IMR-90 (cell line): Measurements from ENCODE around the gene FKBP6. TPM values are rescaled to one million over a fixed set of nuclear protein-coding genes. Genes with fewer than 3 reads are reported as not detected.

Source experiments
- ATAC-seq: fragments of 200-7000 bp; cut with Tn5 transposase; 2 replicates; pipeline ENCODE4 v1.9.1; 2020; ENCODE audit warnings: low read depth, mild to moderate bottlenecking, moderate library complexity
- BruUV-seq: library from RNA; stranded (reverse); fragments of 400-500 nt; replicated peaks from 2 replicates; lab custom pipeline; 2021; lab: Mats Ljungman, UMichigan
- CTCF ChIA-PET: fragments of 300-600 bp; formaldehyde crosslinking; extraction: SDS; loops from one replicate; lab custom pipeline; 2021; ENCODE audit warnings: antibody characterized with exemption; lab: Yijun Ruan, JAX
- POLR2A ChIA-PET: fragments of 300-600 bp; sonication (Branson Sonifier 250); formaldehyde crosslinking; loops from one replicate; lab custom pipeline; 2022; ENCODE audit warnings: antibody characterized with exemption; ENCODE audit not compliant: unreplicated experiment; lab: Charles Lee
- DNase-seq: peaks from one replicate; pipeline ENCODE4 v3.0.0; 2013
- H2AFZ ChIP-seq: replicated peaks from 2 replicates; pipeline ENCODE3; 2013; ENCODE audit warnings: low read length, mild to moderate bottlenecking; ENCODE audit not compliant: poor library complexity
- H2AK5ac ChIP-seq: 2 replicates; pipeline ENCODE4 v1.6.1; 2013; ENCODE audit warnings: low read depth, low read length, inconsistent platforms
- H2AK9ac ChIP-seq: replicated peaks from 2 replicates; pipeline ENCODE3; 2013; ENCODE audit warnings: mild to moderate bottlenecking, low read depth, low read length, moderate library complexity; ENCODE audit not compliant: poor library complexity
- H2BK120ac ChIP-seq: 2 replicates; pipeline ENCODE4 v1.6.1; 2013; ENCODE audit warnings: low read depth, low read length, inconsistent platforms
- H2BK15ac ChIP-seq: 3 replicates; pipeline ENCODE4 v1.6.1; 2013; ENCODE audit warnings: low read depth, low read length, inconsistent platforms
- H2BK20ac ChIP-seq: 2 replicates; pipeline ENCODE4 v1.6.1; 2013; ENCODE audit warnings: low read depth, mild to moderate bottlenecking, inconsistent platforms, low read length, moderate library complexity
- H2BK5ac ChIP-seq: 2 replicates; pipeline ENCODE4 v1.6.1; 2013; ENCODE audit warnings: mild to moderate bottlenecking, low read depth, low read length, inconsistent platforms; ENCODE audit not compliant: poor library complexity, severe bottlenecking
- H3K14ac ChIP-seq: replicated peaks from 2 replicates; pipeline ENCODE4 v1.6.1; 2013; ENCODE audit warnings: low read depth, low read length, inconsistent platforms
- H3K18ac ChIP-seq: 2 replicates; pipeline ENCODE4 v1.6.1; 2013; ENCODE audit warnings: low read depth, low read length, control low read depth
- H3K23ac ChIP-seq: 2 replicates; pipeline ENCODE4 v1.6.1; 2013; ENCODE audit warnings: low read depth, low read length, inconsistent platforms
- H3K27ac ChIP-seq: 2 replicates; pipeline ENCODE4 v1.5.1; 2013; ENCODE audit warnings: mild to moderate bottlenecking, control low read depth, low read length; ENCODE audit not compliant: insufficient read depth
- H3K27me3 ChIP-seq: 2 replicates; pipeline ENCODE4 v1.6.1; 2013; ENCODE audit warnings: low read length; ENCODE audit not compliant: control insufficient read depth, insufficient read depth
- H3K36me3 ChIP-seq: 2 replicates; pipeline ENCODE4 v1.6.1; 2013; ENCODE audit warnings: low read length, mixed read lengths; ENCODE audit not compliant: control insufficient read depth, insufficient read depth
- H3K4ac ChIP-seq: 2 replicates; pipeline ENCODE4 v1.6.1; 2013; ENCODE audit warnings: low read depth, low read length, inconsistent platforms
- H3K4me1 ChIP-seq: 2 replicates; pipeline ENCODE4 v1.6.1; 2013; ENCODE audit warnings: low read length, mixed read lengths; ENCODE audit not compliant: control insufficient read depth, insufficient read depth
- H3K4me2 ChIP-seq: 2 replicates; pipeline ENCODE4 v1.6.1; 2013; ENCODE audit warnings: low read depth, mild to moderate bottlenecking, control low read depth, low read length, moderate library complexity
- H3K4me3 ChIP-seq: 2 replicates; pipeline ENCODE4 v1.5.1; 2013; ENCODE audit warnings: low read depth, mild to moderate bottlenecking, control low read depth, low read length, moderate library complexity; ENCODE audit not compliant: insufficient read depth
- H3K56ac ChIP-seq: 2 replicates; pipeline ENCODE4 v1.6.1; 2013; ENCODE audit warnings: low read length, inconsistent platforms; ENCODE audit not compliant: insufficient read depth; ENCODE audit errors: extremely low read depth
- H3K79me1 ChIP-seq, 2 experiments: 2 replicates each; pipeline ENCODE4 v1.6.1; 2013; ENCODE audit warnings: low read length in 2 of 2, inconsistent platforms in 1 of 2, low read depth in 1 of 2
- H3K9ac ChIP-seq: 2 replicates; pipeline ENCODE4 v1.6.1; 2013; ENCODE audit warnings: low read depth, low read length, control low read depth
- H3K9me1 ChIP-seq: 2 replicates; pipeline ENCODE4 v1.6.1; 2013; ENCODE audit warnings: low read length, inconsistent platforms; ENCODE audit not compliant: insufficient read depth
- H3K9me3 ChIP-seq: 2 replicates; pipeline ENCODE4 v1.6.1; 2013; ENCODE audit warnings: low read length; ENCODE audit not compliant: control insufficient read depth, insufficient read depth
- H4K20me1 ChIP-seq: 2 replicates; pipeline ENCODE4 v1.6.1; 2013; ENCODE audit warnings: low read length, inconsistent platforms; ENCODE audit not compliant: insufficient read depth
- H4K5ac ChIP-seq: 2 replicates; pipeline ENCODE4 v1.6.1; 2013; ENCODE audit warnings: mild to moderate bottlenecking, low read depth, low read length, control low read depth
- H4K8ac ChIP-seq, 2 experiments: 2 replicates each; pipeline ENCODE4 v1.6.1; 2013; ENCODE audit warnings: low read depth in 2 of 2, low read length in 2 of 2, control low read depth in 1 of 2, inconsistent platforms in 1 of 2
- H4K91ac ChIP-seq: 2 replicates; pipeline ENCODE4 v1.6.1; 2013; ENCODE audit warnings: low read depth, low read length, inconsistent platforms; ENCODE audit not compliant: insufficient read depth
- BHLHE40 ChIP-seq: fragments of 150-350 bp; IDR thresholded peaks from 2 replicates; pipeline ENCODE4 v1.6.1; 2016; ENCODE audit warnings: mild to moderate bottlenecking, low read depth, low read length
- MAFK ChIP-seq: IDR thresholded peaks from 2 replicates; pipeline ENCODE4 v1.6.1; 2012; ENCODE audit warnings: low read depth, low read length, improper control_type of control experiment
- MAZ ChIP-seq: IDR thresholded peaks from 2 replicates; pipeline ENCODE4 v1.6.1; 2012; ENCODE audit warnings: low read depth, mild to moderate bottlenecking, low read length, improper control_type of control experiment, moderate library complexity, borderline replicate concordance
- NFE2L2 ChIP-seq: fragments of 150-350 bp; IDR thresholded peaks from 2 replicates; pipeline ENCODE4 v1.6.1; 2016; ENCODE audit warnings: low read depth, mild to moderate bottlenecking, low read length
- RFX5 ChIP-seq: IDR thresholded peaks from 2 replicates; pipeline ENCODE4 v1.8.0; 2012; ENCODE audit warnings: low read depth, mild to moderate bottlenecking, low read length, moderate library complexity
- WGBS, 2 experiments: methylation state at CpG; one replicate each; pipeline versions ENCODE4 v1.1.5 to v1.1.7; 2013; ENCODE audit warnings: missing lambda C conversion rate in 2 of 2; ENCODE audit not compliant: insufficient read length in 1 of 2; ENCODE audit errors: extremely low coverage in 2 of 2; 5-methylcytosine and 5-hydroxymethylcytosine counted together
- dilution Hi-C: fragments of 300-500 bp; cut with HindIII; formaldehyde crosslinking; loops from one replicate; pipeline ENCODE4 v1.14.3; 2018; ENCODE audit warnings: low sequenced_read_pairs; ENCODE audit not compliant: unreplicated experiment
- in situ Hi-C: fragments of 300-500 bp; cut with MboI; formaldehyde crosslinking; loops from 3 replicates; pipeline ENCODE4 v1.14.3; 2019; ENCODE audit warnings: low sequenced_read_pairs, inconsistent platforms, mixed read lengths
- intact Hi-C: fragments of 100-400 bp; cut with micrococcal nuclease; formaldehyde crosslinking; loops from 2 replicates; pipeline ENCODE4 v1.10.0; 2022
- polyA plus RNA-seq, 3 experiments: library from polyadenylated mRNA; depleted of rRNA; stranded (reverse); fragments of >200 nt; gene quantifications; 2 replicates each; pipeline ENCODE4 v1.2.3, GENCODE V29; 2012; ENCODE audit warnings: low replicate concordance in 1 of 3
- total RNA-seq: library from RNA; depleted of rRNA; stranded (reverse); fragments of >200 nt; gene quantifications from 2 replicates; pipeline ENCODE4 v1.2.3, GENCODE V29; 2012
- TF ChIP-seq, protein P1 (sequence below): conservative IDR thresholded peaks from 2 replicates; pipeline ENCODE4 v1.5.1; 2012; ENCODE audit warnings: mild to moderate bottlenecking, low read depth, low read length, improper control_type of control experiment
- TF ChIP-seq, protein P2 (sequence below): fragments of 150-350 bp; IDR thresholded peaks from 2 replicates; pipeline ENCODE4 v1.6.1; 2017; ENCODE audit warnings: mild to moderate bottlenecking, antibody characterized with exemption, low read length, low read depth

Gene FKBP6
- total and polyA plus RNA-seq, 2 of the 4 experiments (the other 2 are of a cell fraction) = not detected

DNA sequence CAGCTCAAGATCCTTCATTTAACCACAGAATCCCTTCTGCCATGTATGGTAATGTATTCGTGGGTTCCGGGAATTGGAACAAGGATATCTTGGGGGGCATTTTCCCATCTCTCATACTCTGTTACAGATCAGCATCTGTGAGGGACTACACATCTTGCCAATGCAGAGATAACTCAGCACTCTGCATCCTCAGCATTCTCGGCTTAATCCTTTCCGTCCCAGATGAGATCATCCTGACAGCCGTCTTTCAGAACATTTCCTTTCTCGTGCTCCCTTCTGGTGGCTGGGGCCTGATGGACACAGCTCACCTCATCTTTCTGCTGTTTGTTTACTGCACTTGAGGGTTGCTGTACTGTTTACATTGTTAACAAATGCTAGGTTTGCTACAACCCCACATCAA, 25.3 kb downstream of the FKBP6 start:
- no CpG with 5 or more reads among the region's 6 CpGs for WGBS, 2 experiments
- H3K56ac ChIP-seq = no peak overlapping the region
- H2AK9ac ChIP-seq = no peak overlapping the region
- no peak overlapping the region for H3K27ac ChIP-seq
- H2AFZ ChIP-seq = no peak overlapping the region
- in situ Hi-C loops (no loop called here), dilution Hi-C loops (no loop called here), intact Hi-C loops (loop anchor here (5.0 kb wide), 2 partner anchors 34 to 74 kb away; no protein-coding TSS in a partner anchor)
- H2BK15ac ChIP-seq = no peak overlapping the region
- no peaks in the 10 kb centered on the region for H3K36me3 ChIP-seq
- H4K5ac ChIP-seq = no peak overlapping the region
- CTCF ChIA-PET = no interaction called here
- no peak overlapping the region for H3K4me2 ChIP-seq
- H3K4me1 ChIP-seq = peaks cover 4% of the 10 kb centered on the region; the same call in 1 of the 2 replicates
- peaks cover 9% of the 10 kb centered on the region for H3K9me3 ChIP-seq
- no peak overlapping the region for H3K4me3 ChIP-seq
- no peak overlapping the region for H3K14ac ChIP-seq
- H2BK20ac ChIP-seq = no peak overlapping the region
- H2BK120ac ChIP-seq = no peak overlapping the region
- no peak overlapping the region for H2AK5ac ChIP-seq
- no peaks in the 10 kb centered on the region for H3K79me1 ChIP-seq
- H4K91ac ChIP-seq = no peak overlapping the region
- H3K9me1 ChIP-seq = peaks cover 4% of the 10 kb centered on the region; the same call in 1 of the 2 replicates
- no peak for ATAC-seq
- no peaks in the 10 kb centered on the region for H4K20me1 ChIP-seq
- no peak overlapping the region for H3K4ac ChIP-seq
- POLR2A ChIA-PET = no interaction called here
- H3K18ac ChIP-seq = no peak overlapping the region
- H3K23ac ChIP-seq = no peak overlapping the region
- peaks cover 6% of the 10 kb centered on the region for H3K27me3 ChIP-seq
- DNase-seq = no peak
- no TSS peak for BruUV-seq
- no peak overlapping the region for H3K9ac ChIP-seq
- no peak overlapping the region for H2BK5ac ChIP-seq
- no peak for TF ChIP-seq BHLHE40
- TF ChIP-seq MAZ = no peak
- TF ChIP-seq RFX5 = no peak
- TF ChIP-seq, protein P1, sequence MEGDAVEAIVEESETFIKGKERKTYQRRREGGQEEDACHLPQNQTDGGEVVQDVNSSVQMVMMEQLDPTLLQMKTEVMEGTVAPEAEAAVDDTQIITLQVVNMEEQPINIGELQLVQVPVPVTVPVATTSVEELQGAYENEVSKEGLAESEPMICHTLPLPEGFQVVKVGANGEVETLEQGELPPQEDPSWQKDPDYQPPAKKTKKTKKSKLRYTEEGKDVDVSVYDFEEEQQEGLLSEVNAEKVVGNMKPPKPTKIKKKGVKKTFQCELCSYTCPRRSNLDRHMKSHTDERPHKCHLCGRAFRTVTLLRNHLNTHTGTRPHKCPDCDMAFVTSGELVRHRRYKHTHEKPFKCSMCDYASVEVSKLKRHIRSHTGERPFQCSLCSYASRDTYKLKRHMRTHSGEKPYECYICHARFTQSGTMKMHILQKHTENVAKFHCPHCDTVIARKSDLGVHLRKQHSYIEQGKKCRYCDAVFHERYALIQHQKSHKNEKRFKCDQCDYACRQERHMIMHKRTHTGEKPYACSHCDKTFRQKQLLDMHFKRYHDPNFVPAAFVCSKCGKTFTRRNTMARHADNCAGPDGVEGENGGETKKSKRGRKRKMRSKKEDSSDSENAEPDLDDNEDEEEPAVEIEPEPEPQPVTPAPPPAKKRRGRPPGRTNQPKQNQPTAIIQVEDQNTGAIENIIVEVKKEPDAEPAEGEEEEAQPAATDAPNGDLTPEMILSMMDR = no peak
- TF ChIP-seq MAFK = no peak
- TF ChIP-seq, protein P2, sequence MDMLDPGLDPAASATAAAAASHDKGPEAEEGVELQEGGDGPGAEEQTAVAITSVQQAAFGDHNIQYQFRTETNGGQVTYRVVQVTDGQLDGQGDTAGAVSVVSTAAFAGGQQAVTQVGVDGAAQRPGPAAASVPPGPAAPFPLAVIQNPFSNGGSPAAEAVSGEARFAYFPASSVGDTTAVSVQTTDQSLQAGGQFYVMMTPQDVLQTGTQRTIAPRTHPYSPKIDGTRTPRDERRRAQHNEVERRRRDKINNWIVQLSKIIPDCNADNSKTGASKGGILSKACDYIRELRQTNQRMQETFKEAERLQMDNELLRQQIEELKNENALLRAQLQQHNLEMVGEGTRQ = no peak
- TF ChIP-seq NFE2L2 = no peak
- no peak overlapping the region for H4K8ac ChIP-seq
